ENCODE results near the gene CLDN10.
"Not testable (repeated sequence)": the region's sequence is repeated elsewhere in the genome, so short reads cannot be mapped to it uniquely, and the experiment has no call there.

Gene CLDN10

DNA sequence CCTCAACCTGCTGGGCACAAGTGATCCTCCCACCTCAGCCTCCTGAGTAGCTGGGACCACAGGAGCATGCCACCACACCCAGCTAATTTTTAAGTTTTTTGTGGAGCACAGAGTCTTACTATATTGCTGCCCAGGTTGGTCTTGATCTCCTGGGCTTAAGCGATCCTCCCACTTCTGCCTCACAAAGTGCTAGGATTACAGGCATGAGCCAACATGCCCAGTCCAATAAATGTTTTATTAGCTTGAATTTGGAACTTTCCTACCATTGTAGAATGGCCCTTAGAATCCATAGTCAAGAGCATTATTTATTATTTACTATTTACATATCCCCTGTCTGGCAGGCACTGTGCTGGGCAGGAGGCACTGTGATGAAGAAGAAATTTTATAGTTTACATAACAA is 39.6 kb upstream of the CLDN10 start:
- DNase-seq (ENCODE audit: low spot score), result no peak
- no peaks in the 10 kb centered on the region for H3K27me3 ChIP-seq (ENCODE audit: insufficient read depth, poor library complexity, severe bottlenecking)
- H3K4me3 ChIP-seq (ENCODE audit: severe bottlenecking), result no peak overlapping the region
- peak; percentile 38; the same call in 1 of the 3 replicates for ATAC-seq (ENCODE audit: low read depth)
- H3K36me3 ChIP-seq (ENCODE audit: low read depth), result no peaks in the 10 kb centered on the region
- no peak for TF ChIP-seq CTCF (IDR thresholded peaks at IDR 0.05; ENCODE audit: poor library complexity, severe bottlenecking)
- peaks cover 13% of the 10 kb centered on the region for H3K4me1 ChIP-seq (ENCODE audit: insufficient read depth, poor library complexity, severe bottlenecking)
- H3K9me3 ChIP-seq (ENCODE audit: severe bottlenecking), result no peaks in the 10 kb centered on the region
- H3K27ac ChIP-seq (ENCODE audit: poor library complexity, severe bottlenecking), result no peak overlapping the region

- H3K36me3 ChIP-seq (ENCODE audit: low read depth); H3K27me3 ChIP-seq (ENCODE audit: insufficient read depth, poor library complexity, severe bottlenecking); ATAC-seq (ENCODE audit: low read depth); H3K4me3 ChIP-seq (ENCODE audit: severe bottlenecking); H3K4me1 ChIP-seq (ENCODE audit: insufficient read depth, poor library complexity, severe bottlenecking); H3K27ac ChIP-seq (ENCODE audit: poor library complexity, severe bottlenecking); H3K9me3 ChIP-seq (ENCODE audit: severe bottlenecking); DNase-seq (ENCODE audit: low spot score): not testable (repeated sequence)
These were observed 36.9 kb upstream of the CLDN10 start for GRCh38 chr13:95515606-95516005.

DNA sequence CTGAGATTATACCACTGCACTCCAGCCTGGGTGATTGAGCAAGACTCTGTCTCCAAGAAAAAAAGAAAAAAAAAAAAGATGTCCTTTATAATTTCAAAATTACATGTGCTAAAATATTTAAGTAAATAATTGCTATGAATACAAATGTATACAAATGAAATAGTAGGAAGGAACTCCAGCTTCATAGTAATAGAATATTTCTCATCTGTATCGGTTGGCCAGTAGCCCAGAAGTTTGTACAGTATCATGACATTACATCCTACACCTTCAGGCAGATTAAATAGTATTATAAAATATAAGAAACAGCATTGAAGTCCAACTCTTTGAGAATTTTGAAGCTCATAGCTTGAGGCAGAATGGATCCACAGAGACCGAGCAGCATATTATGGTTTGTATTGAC is 36.5 kb upstream of the CLDN10 start:
- Histone ChIP-seq H3K27me3 (ENCODE audit: insufficient read depth, poor library complexity, severe bottlenecking) (no peaks in the 10 kb centered on the region), H3K4me3 (ENCODE audit: severe bottlenecking) (no peak overlapping the region), H3K36me3 (ENCODE audit: low read depth) (no peaks in the 10 kb centered on the region), H3K27ac (ENCODE audit: poor library complexity, severe bottlenecking) (no peak overlapping the region), H3K9me3 (ENCODE audit: severe bottlenecking) (no peaks in the 10 kb centered on the region), H3K4me1 (ENCODE audit: insufficient read depth, poor library complexity, severe bottlenecking) (peaks cover 4% of the 10 kb centered on the region)
- no peak for TF ChIP-seq CTCF (IDR thresholded peaks at IDR 0.05; ENCODE audit: poor library complexity, severe bottlenecking)
- ATAC-seq (ENCODE audit: low read depth), result no peak
- no peak for DNase-seq (ENCODE audit: low spot score)

DNA sequence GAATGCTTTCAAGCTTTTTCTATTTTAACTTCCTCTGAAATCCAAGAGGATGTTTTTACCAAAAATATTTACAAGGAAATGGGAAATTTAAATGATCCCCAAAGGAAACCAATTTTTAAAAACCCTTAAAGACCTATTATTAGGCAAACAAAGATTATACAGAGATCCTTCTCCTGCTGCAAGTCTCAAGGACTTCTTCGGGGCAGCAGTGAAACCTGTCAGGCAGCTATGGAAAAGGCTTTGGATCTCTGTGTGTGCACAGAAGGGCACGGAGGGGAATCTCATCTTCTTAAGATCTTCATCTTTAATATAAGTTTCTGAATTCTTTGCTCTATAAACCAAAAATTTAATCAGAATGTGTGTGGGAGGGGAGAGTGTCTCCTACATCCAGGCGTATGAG is 36.0 kb upstream of the CLDN10 start:
- no peak overlapping the region for H3K4me3 ChIP-seq (ENCODE audit: severe bottlenecking)
- DNase-seq (ENCODE audit: low spot score) (no peak), ATAC-seq (ENCODE audit: low read depth) (no peak)
- peaks cover 4% of the 10 kb centered on the region for H3K4me1 ChIP-seq (ENCODE audit: insufficient read depth, poor library complexity, severe bottlenecking)
- TF ChIP-seq CTCF (IDR thresholded peaks at IDR 0.05; ENCODE audit: poor library complexity, severe bottlenecking), result no peak
- no peak overlapping the region for H3K27ac ChIP-seq (ENCODE audit: poor library complexity, severe bottlenecking)
- no peaks in the 10 kb centered on the region for H3K9me3 ChIP-seq (ENCODE audit: severe bottlenecking)
- no peaks in the 10 kb centered on the region for H3K27me3 ChIP-seq (ENCODE audit: insufficient read depth, poor library complexity, severe bottlenecking)
- no peaks in the 10 kb centered on the region for H3K36me3 ChIP-seq (ENCODE audit: low read depth)

GRCh38 chr13:95523598-95523997 is 28.9 kb upstream of the CLDN10 start:
- Histone ChIP-seq H3K27ac (ENCODE audit: poor library complexity, severe bottlenecking) (peak overlapping the region; percentile 35), H3K27me3 (ENCODE audit: insufficient read depth, poor library complexity, severe bottlenecking) (no peaks in the 10 kb centered on the region), H3K4me3 (ENCODE audit: severe bottlenecking) (no peak overlapping the region), H3K36me3 (ENCODE audit: low read depth) (no peaks in the 10 kb centered on the region), H3K9me3 (ENCODE audit: severe bottlenecking) (no peaks in the 10 kb centered on the region), H3K4me1 (ENCODE audit: insufficient read depth, poor library complexity, severe bottlenecking) (peaks cover 18% of the 10 kb centered on the region)
- DNase-seq (ENCODE audit: low spot score) (no peak), ATAC-seq (ENCODE audit: low read depth) (no peak; the same call in 2 of the 3 replicates)
- no peak for TF ChIP-seq CTCF (IDR thresholded peaks at IDR 0.05; ENCODE audit: poor library complexity, severe bottlenecking)

Measured in RWPE2 (cell line).